Gastrocnemius medialis (tissue), 4 donors: ENCODE results near the gene RPS5. TPM values are rescaled to one million over a fixed set of nuclear protein-coding genes. Genes with fewer than 3 reads are reported as not detected.
"Not testable (repeated sequence)": the region's sequence is repeated elsewhere in the genome, so short reads cannot be mapped to it uniquely, and the experiment has no call there.

ENCODE experiments used
- ATAC-seq, 2 donors: fragments of 150-250 bp; one replicate each; pipeline ENCODE4 v1.9.1; 2016
- DNase-seq, 2 donors: peaks; one replicate each; pipeline ENCODE4 v3.0.0-alpha.2; 2019
- H3K27ac ChIP-seq, 4 donors: fragments of 200-600 bp; sonication (generic); 1 replicate in 1 of 4; 2 replicates in 3 of 4; pipeline ENCODE4 v1.5.1; 2016 to 2018; ENCODE audit warnings: mild to moderate bottlenecking in 2 of 4, moderate library complexity in 1 of 4
- H3K27me3 ChIP-seq, 3 donors: fragments of 200-600 bp; sonication (generic) in 2 of 3; 1 replicate in 1 of 3; 2 replicates in 2 of 3; pipeline versions ENCODE4 v1.5.1 to v1.6.0; 2016 to 2019; ENCODE audit warnings: mild to moderate bottlenecking in 1 of 3, moderate library complexity in 1 of 3
- H3K36me3 ChIP-seq, 2 donors: fragments of 200-600 bp; sonication (generic) in 1 of 2; one replicate each; pipeline ENCODE4 v1.5.1; 2017 to 2018
- H3K4me1 ChIP-seq, 2 donors: fragments of 200-600 bp; sonication (generic) in 1 of 2; one replicate each; pipeline ENCODE4 v1.5.1; 2016 to 2017; ENCODE audit warnings: mild to moderate bottlenecking in 2 of 2
- H3K4me3 ChIP-seq, 4 donors: fragments of 200-600 bp; sonication (generic) in 3 of 4; 1 replicate in 1 of 4; 2 replicates in 3 of 4; pipeline ENCODE4 v1.5.1; 2016 to 2019; ENCODE audit warnings: mild to moderate bottlenecking in 2 of 4
- H3K9me3 ChIP-seq, 3 donors: fragments of 200-600 bp; sonication (generic) in 2 of 3; 1 replicate in 1 of 3; 2 replicates in 2 of 3; pipeline ENCODE4 v1.5.1; 2016 to 2019
- POLR2A ChIP-seq, 2 donors: fragments of 450-650 bp; IDR thresholded peaks; one replicate each; pipeline ENCODE4 v1.6.1; 2017; ENCODE audit warnings: antibody characterized with exemption in 2 of 2, mild to moderate bottlenecking in 2 of 2, moderate library complexity in 2 of 2
- in situ Hi-C, 4 donors: fragments of 200-750 bp; cut with MboI; loops; one replicate each; pipeline versions ENCODE4 v1.15.0 to v1.8.0; 2017; ENCODE audit warnings: low sequenced_read_pairs in 4 of 4
- intact Hi-C: fragments of 100-400 bp; cut with DNase I; formaldehyde crosslinking; loops from one replicate; pipeline ENCODE4 v1.15.1; 2023; ENCODE audit warnings: low total_unique reads
- total RNA-seq, 4 donors: library from RNA; depleted of rRNA; stranded (reverse); fragments of >200 nt; gene quantifications; one replicate each; pipeline versions ENCODE4 v1.1.0 to v1.2.3, GENCODE V29; 2016
- TF ChIP-seq, protein P1 (sequence below), 5 experiments: fragments of 450-650 bp in 3 of 5; fragments of 200-600 bp in 2 of 5; sonication (generic) in 2 of 5; IDR thresholded peaks in 4 of 5; conservative IDR thresholded peaks in 1 of 5; 1 replicate in 4 of 5; 2 replicates in 1 of 5; pipeline ENCODE4 v1.5.1; 2016 to 2019; ENCODE audit warnings: antibody characterized with exemption in 5 of 5, mild to moderate bottlenecking in 3 of 5, moderate library complexity in 3 of 5

RPS5 gene
- total RNA-seq, 4 donors from 2014 or later, result 1,345 to 1,665 (median 1,438) TPM

GRCh38 chr19:58399903-58400302, 12.8 kb downstream of the RPS5 start:
- H3K27me3 ChIP-seq, result peaks cover 18 to 25% (median 19%) of the 10 kb centered on the region in 3 donors
- H3K27ac ChIP-seq, result no peak overlapping the region
- H3K4me1 ChIP-seq, result peaks cover 8 to 17% of the 10 kb centered on the region in 2 donors
- in situ Hi-C loops, result no loop called here
- no peaks in the 10 kb centered on the region for H3K9me3 ChIP-seq
- TF ChIP-seq POLR2A (IDR thresholded peaks at IDR 0.05), result no peak
- TF ChIP-seq, protein P1, sequence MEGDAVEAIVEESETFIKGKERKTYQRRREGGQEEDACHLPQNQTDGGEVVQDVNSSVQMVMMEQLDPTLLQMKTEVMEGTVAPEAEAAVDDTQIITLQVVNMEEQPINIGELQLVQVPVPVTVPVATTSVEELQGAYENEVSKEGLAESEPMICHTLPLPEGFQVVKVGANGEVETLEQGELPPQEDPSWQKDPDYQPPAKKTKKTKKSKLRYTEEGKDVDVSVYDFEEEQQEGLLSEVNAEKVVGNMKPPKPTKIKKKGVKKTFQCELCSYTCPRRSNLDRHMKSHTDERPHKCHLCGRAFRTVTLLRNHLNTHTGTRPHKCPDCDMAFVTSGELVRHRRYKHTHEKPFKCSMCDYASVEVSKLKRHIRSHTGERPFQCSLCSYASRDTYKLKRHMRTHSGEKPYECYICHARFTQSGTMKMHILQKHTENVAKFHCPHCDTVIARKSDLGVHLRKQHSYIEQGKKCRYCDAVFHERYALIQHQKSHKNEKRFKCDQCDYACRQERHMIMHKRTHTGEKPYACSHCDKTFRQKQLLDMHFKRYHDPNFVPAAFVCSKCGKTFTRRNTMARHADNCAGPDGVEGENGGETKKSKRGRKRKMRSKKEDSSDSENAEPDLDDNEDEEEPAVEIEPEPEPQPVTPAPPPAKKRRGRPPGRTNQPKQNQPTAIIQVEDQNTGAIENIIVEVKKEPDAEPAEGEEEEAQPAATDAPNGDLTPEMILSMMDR (IDR thresholded peaks at IDR 0.05 in 4 of 5, conservative IDR thresholded peaks at IDR 0.05 in 1 of 5), result no peak
- intact Hi-C loops, result no loop called here
- no peak for DNase-seq
- H3K36me3 ChIP-seq, result peaks cover 0 to 1% of the 10 kb centered on the region in 2 donors
- ATAC-seq, result no peak
- no peak overlapping the region for H3K4me3 ChIP-seq

GRCh38 chr19:58400316-58400915, 13.3 kb downstream of the RPS5 start:
- H3K27ac ChIP-seq, result peak overlapping the region in 1 of 4 donors; percentile 49
- intact Hi-C loops, result no loop called here

GRCh38 chr19:58400916-58401839, 14.1 kb downstream of the RPS5 start:
- Histone ChIP-seq H3K27me3 (peaks cover 12 to 18% (median 14%) of the 10 kb centered on the region in 3 donors), H3K9me3 (no peaks in the 10 kb centered on the region), H3K27ac (peak overlapping the region; percentile 38 to 68 (median 54)), H3K4me1 (peaks cover 8 to 17% of the 10 kb centered on the region in 2 donors), H3K36me3 (no peaks in the 10 kb centered on the region), H3K4me3 (peak overlapping the region; percentile 58 to 62 (median 61))
- ATAC-seq, result peak; percentile 100
- in situ Hi-C loops, result no loop called here
- peak in 1 of 2 donors; percentile 32 for TF ChIP-seq POLR2A (IDR thresholded peaks at IDR 0.05)
- TF ChIP-seq, protein P1 (IDR thresholded peaks at IDR 0.05 in 4 of 5, conservative IDR thresholded peaks at IDR 0.05 in 1 of 5), result no peak
- intact Hi-C loops, result loop anchor here (1.0 kb wide), 2 partner anchors 14 to 20 kb away; partner anchors contain the start of genes RPS5 and ZNF837
- peak; percentile 97 to 99 for DNase-seq

More at GRCh38 chr19:58400316-58400915, 13.3 kb downstream of the RPS5 start:
- no peak for TF ChIP-seq POLR2A (IDR thresholded peaks at IDR 0.05)
- TF ChIP-seq, protein P1 (IDR thresholded peaks at IDR 0.05 in 4 of 5, conservative IDR thresholded peaks at IDR 0.05 in 1 of 5), result no peak
- peaks cover 18 to 25% (median 19%) of the 10 kb centered on the region in 3 donors for H3K27me3 ChIP-seq
- H3K4me1 ChIP-seq, result peaks cover 8 to 17% of the 10 kb centered on the region in 2 donors
- no peaks in the 10 kb centered on the region for H3K36me3 ChIP-seq
- peak overlapping the region; percentile 58 to 62 (median 61) for H3K4me3 ChIP-seq
- ATAC-seq, result no peak
- in situ Hi-C loops, result no loop called here
- no peak for DNase-seq
- H3K9me3 ChIP-seq, result no peaks in the 10 kb centered on the region

DNA sequence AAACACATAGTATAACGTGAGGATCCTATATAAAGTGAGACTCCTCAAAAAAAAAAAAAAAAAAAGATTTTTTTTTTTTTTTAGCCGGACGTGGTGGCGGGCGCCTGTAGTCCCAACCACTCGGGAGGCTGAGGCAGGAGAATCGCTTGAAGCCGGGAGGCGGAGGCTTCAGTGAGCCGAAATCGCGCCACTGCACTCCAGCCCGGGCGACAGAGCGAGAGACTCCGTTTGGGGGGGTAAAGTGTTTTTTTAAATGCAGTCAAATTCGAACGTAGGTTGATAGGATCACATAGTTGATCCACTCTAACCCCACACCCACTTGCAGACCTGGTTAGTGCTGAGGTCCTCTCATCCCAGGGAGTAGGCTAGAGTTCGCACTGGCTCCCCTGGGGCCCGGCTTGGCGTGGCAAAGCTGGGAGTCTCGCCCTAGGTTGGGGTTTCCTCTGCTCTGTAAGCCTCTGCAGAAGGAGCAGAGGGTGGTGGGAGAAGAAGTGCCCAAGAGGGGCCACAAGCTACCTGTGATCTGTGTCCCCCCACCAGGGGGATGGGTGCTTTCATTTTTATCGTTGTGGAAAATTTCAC, 14.9 kb downstream of the RPS5 start:
- Histone ChIP-seq H3K4me1 (peaks cover 9 to 17% of the 10 kb centered on the region in 2 donors), H3K27me3 (peaks cover 9 to 13% (median 12%) of the 10 kb centered on the region in 3 donors), H3K36me3 (no peaks in the 10 kb centered on the region), H3K27ac (peak overlapping the region; percentile 38 to 68 (median 54)), H3K9me3 (no peaks in the 10 kb centered on the region), H3K4me3 (peak overlapping the region; percentile 58 to 61 (median 60))
- TF ChIP-seq, protein P1 (IDR thresholded peaks at IDR 0.05 in 4 of 5, conservative IDR thresholded peaks at IDR 0.05 in 1 of 5), result no peak
- no peak for TF ChIP-seq POLR2A (IDR thresholded peaks at IDR 0.05)
- intact Hi-C loops, result loop anchor here (1.0 kb wide), 2 partner anchors 15 to 21 kb away; partner anchors contain the start of genes RPS5 and ZNF837
- no peak for ATAC-seq
- no peak for DNase-seq
- in situ Hi-C loops, result no loop called here

DNA sequence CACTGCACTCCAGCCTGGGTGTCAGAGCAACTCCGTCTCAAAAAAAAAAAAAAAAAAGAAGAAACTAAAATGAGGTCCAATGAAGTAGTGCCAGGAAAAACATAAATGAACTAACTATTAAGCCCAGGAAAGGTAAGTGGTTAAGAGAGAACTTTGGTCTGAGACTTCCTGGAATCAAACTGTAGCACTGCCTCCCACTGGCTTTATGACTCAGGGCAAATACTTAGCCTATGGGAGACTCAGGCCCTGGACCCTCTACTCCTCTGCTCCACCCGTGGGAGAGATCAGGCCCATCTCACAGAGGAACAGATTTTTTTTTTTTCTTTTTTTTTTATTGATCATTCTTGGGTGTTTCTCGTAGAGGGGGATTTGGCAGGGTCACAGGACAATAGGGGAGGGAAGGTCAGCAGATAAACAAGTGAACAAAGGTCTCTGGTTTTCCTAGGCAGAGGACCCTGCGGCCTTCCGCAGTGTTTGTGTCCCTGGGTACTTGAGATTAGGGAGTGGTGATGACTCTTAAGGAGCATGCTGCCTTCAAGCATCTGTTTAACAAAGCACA, 16.9 kb downstream of the RPS5 start:
- H3K9me3 ChIP-seq, H3K27me3 ChIP-seq, H3K4me3 ChIP-seq, DNase-seq, H3K27ac ChIP-seq, H3K36me3 ChIP-seq, intact Hi-C loops, ATAC-seq, in situ Hi-C loops: not testable (repeated sequence)
- H3K4me1 ChIP-seq, result peaks cover 19 to 27% of the 10 kb centered on the region in 2 donors
